Peyer's patch (tissue), 4 donors: ENCODE data around the gene FAM185A. TPM values are rescaled to one million over a fixed set of nuclear protein-coding genes. Genes with fewer than 3 reads are reported as not detected.

Experiments used
- DNase-seq, 3 donors: peaks; one replicate each; pipeline ENCODE4 v3.0.0-alpha.2; 2017 to 2019
- H3K27ac ChIP-seq, 4 donors: fragments of 200-600 bp; sonication (generic); one replicate each; pipeline ENCODE4 v1.5.1; 2016 to 2019
- H3K27me3 ChIP-seq, 2 donors: fragments of 200-600 bp; sonication (generic); one replicate each; pipeline ENCODE4 v1.5.1; 2019
- H3K36me3 ChIP-seq, 3 donors: fragments of 200-600 bp; sonication (generic); one replicate each; pipeline ENCODE4 v1.5.1; 2016 to 2019
- H3K4me1 ChIP-seq, 4 donors: fragments of 200-600 bp; sonication (generic); one replicate each; pipeline ENCODE4 v1.5.1; 2016 to 2019
- H3K4me3 ChIP-seq, 4 donors: fragments of 200-600 bp; sonication (generic); 1 replicate in 3 of 4; 2 replicates in 1 of 4; pipeline ENCODE4 v1.5.1; 2016 to 2019; ENCODE audit warnings: mild to moderate bottlenecking in 1 of 4
- H3K9me3 ChIP-seq, 4 donors: fragments of 200-600 bp; sonication (generic); one replicate each; pipeline ENCODE4 v1.5.1; 2016 to 2019; ENCODE audit warnings: mild to moderate bottlenecking in 1 of 4
- POLR2A ChIP-seq, 2 donors: fragments of 450-650 bp; IDR thresholded peaks; one replicate each; pipeline ENCODE4 v1.5.1; 2017; ENCODE audit warnings: antibody characterized with exemption in 2 of 2, mild to moderate bottlenecking in 2 of 2, moderate library complexity in 2 of 2
- total RNA-seq, 4 donors: library from RNA; depleted of rRNA; stranded (reverse); fragments of >200 nt; gene quantifications; one replicate each; pipeline ENCODE4 v1.1.0, GENCODE V29; 2016
- TF ChIP-seq, protein P1 (sequence below), 6 experiments: fragments of 450-650 bp in 4 of 6; fragments of 200-600 bp in 2 of 6; sonication (generic) in 1 of 6; IDR thresholded peaks; one replicate each; pipeline ENCODE4 v1.5.1; 2017 to 2019; ENCODE audit warnings: antibody characterized with exemption in 6 of 6, mild to moderate bottlenecking in 3 of 6, moderate library complexity in 1 of 6

The FAM185A gene
- total RNA-seq, 4 donors from 2014 or later = 14.0 to 28.9 (median 26.9) TPM

DNA sequence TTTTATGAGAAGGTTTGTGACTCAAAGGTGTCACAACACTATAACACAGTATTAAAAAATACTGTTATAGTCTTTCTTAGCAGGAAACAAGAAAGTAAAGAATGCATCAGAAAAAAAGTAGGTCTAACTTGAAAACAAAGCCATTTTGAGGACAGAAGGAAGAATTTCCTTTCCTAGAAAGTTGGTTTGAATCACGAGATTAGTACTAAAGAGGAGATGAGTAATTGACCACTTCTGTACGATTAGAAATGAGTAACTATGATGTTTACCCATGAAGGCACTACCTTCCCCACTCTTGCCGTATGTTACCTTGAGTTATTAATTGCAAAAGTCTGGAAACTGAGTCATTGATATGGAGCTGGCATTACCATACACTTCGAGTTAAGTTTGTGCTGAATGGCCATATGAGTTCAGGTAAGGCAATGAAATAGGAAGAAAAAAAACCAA is 65.2 kb downstream of the FAM185A start:
- H3K27me3 ChIP-seq = no peaks in the 10 kb centered on the region

DNA sequence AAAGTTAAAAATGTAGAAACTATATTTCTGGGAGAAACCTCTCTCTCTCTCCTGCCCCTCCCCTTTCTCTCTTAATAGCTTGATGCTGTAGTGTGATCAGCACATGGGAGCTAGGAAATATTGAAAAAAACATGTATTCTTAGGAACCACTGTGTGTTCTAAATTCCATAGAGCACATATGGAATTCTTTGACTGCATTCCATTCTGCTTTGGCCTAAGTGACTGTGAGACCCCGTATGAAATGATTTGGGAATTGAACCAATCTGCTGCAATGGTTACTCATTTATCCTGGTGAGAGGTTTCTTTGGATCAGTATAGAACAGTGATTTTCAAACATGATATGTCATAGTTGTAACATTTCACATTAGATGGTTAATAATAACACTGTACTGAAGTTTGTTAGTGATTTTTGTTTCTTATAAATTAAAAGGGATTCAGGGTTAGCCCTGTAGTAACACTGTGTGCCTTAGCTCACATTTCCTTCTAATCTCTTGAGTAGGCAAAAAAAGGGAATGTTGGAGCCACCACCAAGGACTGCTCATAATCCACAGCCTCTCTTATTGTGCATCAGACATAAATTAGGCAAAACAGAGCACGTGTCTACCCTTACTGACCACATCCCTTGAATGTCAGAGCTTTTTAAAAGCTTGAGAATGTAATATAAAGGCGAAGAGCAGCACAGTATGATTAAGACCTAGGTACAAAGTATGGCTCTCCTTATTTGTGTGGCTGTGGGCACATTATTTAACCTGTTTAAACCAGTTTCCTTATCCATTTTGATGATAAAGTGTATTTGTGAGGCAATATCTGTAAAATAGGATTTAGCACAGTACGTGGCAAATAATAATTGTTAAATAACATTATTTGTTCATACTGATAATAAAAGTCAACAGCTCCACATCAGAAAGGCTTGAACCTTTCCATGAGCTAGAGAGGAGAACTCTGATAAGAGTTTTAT is 69.1 kb downstream of the FAM185A start:
- DNase-seq = no peak
- H3K4me1 ChIP-seq = no peaks in the 10 kb centered on the region

More for the DNA sequence above, 65.2 kb downstream of the FAM185A start:
- Histone ChIP-seq H3K9me3 (no peaks in the 10 kb centered on the region), H3K27ac (no peak overlapping the region), H3K4me1 (no peaks in the 10 kb centered on the region), H3K36me3 (no peaks in the 10 kb centered on the region), H3K4me3 (no peak overlapping the region)
- no peak for TF ChIP-seq POLR2A (IDR thresholded peaks at IDR 0.05)
- TF ChIP-seq, protein P1, sequence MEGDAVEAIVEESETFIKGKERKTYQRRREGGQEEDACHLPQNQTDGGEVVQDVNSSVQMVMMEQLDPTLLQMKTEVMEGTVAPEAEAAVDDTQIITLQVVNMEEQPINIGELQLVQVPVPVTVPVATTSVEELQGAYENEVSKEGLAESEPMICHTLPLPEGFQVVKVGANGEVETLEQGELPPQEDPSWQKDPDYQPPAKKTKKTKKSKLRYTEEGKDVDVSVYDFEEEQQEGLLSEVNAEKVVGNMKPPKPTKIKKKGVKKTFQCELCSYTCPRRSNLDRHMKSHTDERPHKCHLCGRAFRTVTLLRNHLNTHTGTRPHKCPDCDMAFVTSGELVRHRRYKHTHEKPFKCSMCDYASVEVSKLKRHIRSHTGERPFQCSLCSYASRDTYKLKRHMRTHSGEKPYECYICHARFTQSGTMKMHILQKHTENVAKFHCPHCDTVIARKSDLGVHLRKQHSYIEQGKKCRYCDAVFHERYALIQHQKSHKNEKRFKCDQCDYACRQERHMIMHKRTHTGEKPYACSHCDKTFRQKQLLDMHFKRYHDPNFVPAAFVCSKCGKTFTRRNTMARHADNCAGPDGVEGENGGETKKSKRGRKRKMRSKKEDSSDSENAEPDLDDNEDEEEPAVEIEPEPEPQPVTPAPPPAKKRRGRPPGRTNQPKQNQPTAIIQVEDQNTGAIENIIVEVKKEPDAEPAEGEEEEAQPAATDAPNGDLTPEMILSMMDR (IDR thresholded peaks at IDR 0.05) = no peak
- no peak for DNase-seq

DNA sequence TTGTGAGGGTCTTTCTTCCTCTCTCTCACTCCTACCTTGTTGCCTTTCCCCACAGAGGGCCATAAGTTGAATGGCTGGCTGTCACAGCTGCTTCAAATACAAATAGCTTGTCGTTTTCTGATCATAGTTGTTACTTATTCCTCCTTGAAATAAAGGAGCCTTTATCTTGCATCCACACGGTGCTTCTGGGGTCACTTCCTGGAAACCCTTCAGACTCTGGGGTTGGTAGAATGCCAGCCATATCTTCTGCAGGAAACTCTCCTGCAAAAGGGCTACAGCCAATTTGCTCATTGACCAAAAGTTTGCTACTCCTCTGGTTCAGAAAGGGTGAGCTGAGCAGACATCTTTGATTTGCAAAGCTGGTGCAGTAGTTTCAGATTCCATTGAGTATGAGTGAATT is 70.4 kb downstream of the FAM185A start:
- no peak for DNase-seq
- H3K27ac ChIP-seq = no peak overlapping the region
- no peaks in the 10 kb centered on the region for H3K36me3 ChIP-seq
- TF ChIP-seq, protein P1 (IDR thresholded peaks at IDR 0.05) = no peak
- TF ChIP-seq POLR2A (IDR thresholded peaks at IDR 0.05) = no peak
- no peaks in the 10 kb centered on the region for H3K9me3 ChIP-seq
- H3K4me3 ChIP-seq = no peak overlapping the region
- H3K4me1 ChIP-seq = no peaks in the 10 kb centered on the region
- no peaks in the 10 kb centered on the region for H3K27me3 ChIP-seq

More for the DNA sequence above, 69.1 kb downstream of the FAM185A start:
- Histone ChIP-seq H3K9me3 (no peaks in the 10 kb centered on the region), H3K27me3 (no peaks in the 10 kb centered on the region), H3K4me3 (no peak overlapping the region), H3K27ac (no peak overlapping the region), H3K36me3 (no peaks in the 10 kb centered on the region)
- TF ChIP-seq, protein P1 (IDR thresholded peaks at IDR 0.05) = no peak
- no peak for TF ChIP-seq POLR2A (IDR thresholded peaks at IDR 0.05)

DNA sequence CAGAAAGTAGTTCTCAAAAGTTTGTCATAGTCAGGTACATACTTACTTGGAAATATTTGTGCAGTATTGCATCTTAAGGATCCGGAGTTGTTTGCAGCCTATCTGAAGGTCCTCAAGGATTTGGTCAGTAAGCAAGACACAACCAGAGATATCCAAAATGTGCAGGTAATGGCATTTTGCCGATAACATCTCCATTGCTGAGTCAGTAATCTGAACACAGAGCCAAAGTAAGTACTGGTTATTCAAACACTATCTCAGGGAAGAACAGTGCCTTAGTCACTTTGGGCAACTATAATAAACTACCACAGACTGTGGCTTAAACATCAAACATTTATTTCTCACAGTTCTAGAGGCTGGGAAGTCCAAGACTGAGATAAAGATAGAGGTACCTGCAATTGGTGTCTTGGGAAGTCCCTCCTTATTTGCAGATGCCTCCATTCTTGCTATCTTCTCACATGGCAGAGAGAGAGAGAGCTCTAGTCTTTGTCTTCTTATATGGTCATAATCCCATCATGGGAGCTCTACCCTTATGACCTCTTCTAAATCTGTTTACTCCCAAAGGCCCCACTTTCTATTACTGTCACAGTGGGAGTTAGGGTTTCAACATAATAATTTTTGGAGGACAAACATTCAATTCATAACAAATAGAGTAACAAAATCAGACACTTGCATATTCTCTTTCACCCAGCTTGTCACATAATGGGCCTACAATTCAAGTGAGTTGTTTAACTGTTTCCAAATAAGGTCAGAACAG is 73.4 kb downstream of the FAM185A start:
- H3K36me3 ChIP-seq = peaks cover 0 to 3% (median 0%) of the 10 kb centered on the region in 3 donors
- no peak for TF ChIP-seq POLR2A (IDR thresholded peaks at IDR 0.05)
- TF ChIP-seq, protein P1 (IDR thresholded peaks at IDR 0.05) = no peak
- H3K4me3 ChIP-seq = no peak overlapping the region
- no peaks in the 10 kb centered on the region for H3K9me3 ChIP-seq
- no peak for DNase-seq
- H3K4me1 ChIP-seq = no peaks in the 10 kb centered on the region
- no peak overlapping the region for H3K27ac ChIP-seq
- H3K27me3 ChIP-seq = no peaks in the 10 kb centered on the region

DNA sequence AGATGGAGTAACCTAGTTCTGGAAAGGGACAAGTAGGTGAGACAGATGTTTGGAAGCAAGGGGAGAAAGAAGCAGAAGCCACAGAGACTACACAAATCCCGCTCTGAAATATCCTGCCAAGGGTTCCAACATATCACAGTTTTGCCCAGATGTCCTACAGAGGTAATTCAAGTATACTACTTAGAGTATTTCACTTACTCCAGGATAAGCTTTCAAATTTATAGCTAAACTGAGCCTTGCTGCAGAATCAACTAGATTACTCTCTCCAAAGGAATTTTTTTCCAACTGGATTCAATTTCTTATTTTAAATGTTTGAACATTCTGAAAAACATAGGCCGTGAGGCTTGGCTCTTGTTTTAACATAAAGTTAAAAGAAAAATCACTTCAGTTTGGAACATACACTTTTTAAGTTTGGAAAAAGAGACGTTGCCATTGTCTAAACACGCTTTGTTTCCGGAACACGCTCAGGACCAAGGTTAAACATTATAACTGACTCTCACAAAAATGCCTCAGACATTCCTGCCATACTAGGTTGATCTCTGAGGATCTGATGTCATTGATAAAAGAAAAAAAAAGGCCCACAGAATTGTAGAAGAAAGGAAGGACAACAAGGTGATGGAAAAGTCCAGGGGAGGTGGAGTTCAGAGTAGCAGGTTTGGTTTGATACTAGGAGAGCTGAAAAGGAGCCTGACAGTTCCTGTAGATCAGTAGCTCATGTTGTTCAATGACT is 74.8 kb downstream of the FAM185A start:
- Histone ChIP-seq H3K36me3 (peaks cover 0 to 7% (median 0%) of the 10 kb centered on the region in 3 donors), H3K4me3 (no peak overlapping the region), H3K9me3 (no peaks in the 10 kb centered on the region), H3K4me1 (no peaks in the 10 kb centered on the region), H3K27me3 (no peaks in the 10 kb centered on the region), H3K27ac (no peak overlapping the region)
- DNase-seq = no peak
- TF ChIP-seq, protein P1 (IDR thresholded peaks at IDR 0.05) = no peak
- TF ChIP-seq POLR2A (IDR thresholded peaks at IDR 0.05) = no peak
